Hindlimb muscle (tissue), 1 donor: ENCODE results near the gene ZC3H14. TPM values are rescaled to one million over a fixed set of nuclear protein-coding genes. Genes with fewer than 3 reads are reported as not detected.
A peak's percentile ranks its signal among the peaks of the same experiment; 100 is the strongest.

Experiments used
- DNase-seq: peaks from one replicate; pipeline ENCODE4 v3.0.0-alpha.2; 2013
- polyA plus RNA-seq: library from polyadenylated mRNA; unstranded; fragments of 120-200 nt; gene quantifications from one replicate; pipeline ENCODE4 v1.2.1, GENCODE V29; 2013; ENCODE audit not compliant: insufficient read length

ZC3H14 gene
- polyA plus RNA-seq, 1 donor, result 36.6 TPM

DNA sequence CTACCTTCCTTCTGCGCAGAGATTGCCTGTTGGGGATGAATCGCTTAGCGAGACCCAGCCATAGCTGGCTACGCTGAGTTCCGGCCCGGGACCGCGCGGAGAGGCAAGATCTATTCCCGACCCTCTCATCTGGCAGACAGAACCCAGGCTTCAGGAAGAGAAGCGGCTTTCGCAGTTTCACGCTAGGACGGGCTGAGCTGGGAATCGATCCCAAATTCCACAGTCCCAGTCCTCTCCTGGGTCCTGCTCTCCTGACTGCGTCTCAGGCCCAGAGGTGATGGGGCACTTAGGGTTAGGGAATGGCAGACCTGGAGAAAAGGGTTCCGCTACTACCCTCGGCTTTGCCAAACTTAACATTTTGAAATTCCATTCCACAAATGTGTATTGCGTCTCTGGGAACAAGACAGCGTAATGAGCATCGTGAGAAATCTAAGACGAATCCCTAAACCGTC is 10.8 kb upstream of the ZC3H14 start:
- peak; percentile 22 for DNase-seq

DNA sequence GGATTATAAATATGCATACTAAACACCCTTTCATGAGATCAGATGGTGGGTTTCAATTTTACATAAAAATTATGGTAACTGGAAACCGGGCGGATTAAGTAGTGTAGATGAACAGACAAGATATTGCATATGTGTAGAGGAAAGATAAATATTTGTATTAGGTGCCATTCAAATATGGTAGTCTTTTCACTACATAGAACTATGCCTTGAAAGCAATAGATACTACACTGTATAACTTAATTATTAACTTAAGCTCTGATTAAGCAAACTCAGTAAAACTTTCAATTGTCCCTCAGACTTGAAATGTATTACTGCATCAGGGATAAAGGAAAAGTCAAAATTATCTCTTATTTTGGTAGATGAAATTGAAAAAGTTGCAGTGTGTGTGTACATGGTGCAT is 10.0 kb upstream of the ZC3H14 start:
- no peak for DNase-seq

DNA sequence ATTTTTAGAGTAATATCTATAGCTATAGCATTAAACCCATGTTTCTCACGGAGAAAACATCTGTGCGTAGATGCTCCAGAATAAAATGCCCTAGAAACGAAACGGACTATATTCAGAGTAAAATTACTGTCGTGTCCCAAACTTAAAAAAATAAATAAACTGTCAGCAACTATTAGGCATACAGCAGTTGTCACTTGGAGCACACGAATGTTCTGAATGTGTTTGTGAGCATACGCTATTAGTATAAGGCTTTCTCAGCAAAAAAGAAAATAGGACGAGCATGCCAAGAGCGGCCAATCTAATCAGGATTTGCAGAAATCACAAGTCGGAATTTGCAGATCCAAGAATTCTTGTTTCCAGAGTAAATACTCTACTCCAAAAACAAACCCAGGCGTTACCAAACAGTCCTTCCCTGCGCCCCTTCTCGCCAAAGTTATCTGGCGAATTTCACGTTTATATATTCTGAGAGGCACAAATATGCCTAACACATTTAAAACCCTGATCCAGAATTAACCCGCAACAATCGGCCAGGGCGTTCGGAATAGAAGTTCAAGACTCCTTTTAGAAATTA is 8.9 kb upstream of the ZC3H14 start:
- DNase-seq, result peak; percentile 20

DNA sequence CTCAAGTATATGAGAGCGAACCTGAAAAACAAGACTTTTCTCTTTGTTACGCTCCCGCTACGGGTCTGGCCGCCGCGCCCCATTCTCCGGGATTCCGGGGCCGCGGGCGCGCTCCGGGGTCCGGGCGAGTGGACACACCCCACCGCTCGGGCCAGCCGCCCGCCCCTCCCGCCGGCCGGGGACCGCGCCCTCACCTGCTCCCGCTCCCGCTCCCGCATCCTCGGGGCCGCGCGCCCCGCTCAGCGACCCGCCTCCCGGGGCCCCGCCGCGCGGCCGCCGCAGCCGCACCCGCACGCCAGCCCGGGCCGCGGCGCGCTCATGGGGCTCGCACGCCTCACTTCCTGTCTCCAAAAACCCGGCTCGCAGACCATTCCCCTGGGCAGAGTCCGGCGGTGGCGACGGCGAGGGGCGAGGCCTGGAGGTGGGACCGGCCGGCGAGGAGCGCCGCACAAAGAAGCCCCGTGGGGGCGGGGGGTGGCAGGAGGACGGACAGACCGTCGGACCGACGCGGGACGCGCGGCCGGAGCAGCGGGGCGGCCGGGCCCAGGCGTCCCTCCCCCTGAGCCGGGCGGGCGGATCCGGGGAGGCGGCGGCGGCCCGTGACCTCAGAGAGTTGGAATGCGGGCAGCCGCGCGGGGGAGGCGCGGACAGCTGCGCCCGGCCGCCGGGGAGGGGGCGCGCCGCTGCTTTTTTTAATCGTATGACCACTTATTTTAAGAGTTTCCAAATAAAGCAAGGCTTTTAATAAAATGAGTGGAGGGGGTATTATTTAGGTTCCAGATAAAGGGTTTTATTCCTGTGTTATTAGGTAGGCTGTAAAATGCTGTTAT is 8.2 kb upstream of the ZC3H14 start, which contains the start of gene PTPN21:
Gene PTPN21 (minus strand): TSS at position 551 of the 830 bp plus-strand sequence. CDS start 4,590 bp downstream, outside the sequence.
- peak; percentile 78 for DNase-seq

DNA sequence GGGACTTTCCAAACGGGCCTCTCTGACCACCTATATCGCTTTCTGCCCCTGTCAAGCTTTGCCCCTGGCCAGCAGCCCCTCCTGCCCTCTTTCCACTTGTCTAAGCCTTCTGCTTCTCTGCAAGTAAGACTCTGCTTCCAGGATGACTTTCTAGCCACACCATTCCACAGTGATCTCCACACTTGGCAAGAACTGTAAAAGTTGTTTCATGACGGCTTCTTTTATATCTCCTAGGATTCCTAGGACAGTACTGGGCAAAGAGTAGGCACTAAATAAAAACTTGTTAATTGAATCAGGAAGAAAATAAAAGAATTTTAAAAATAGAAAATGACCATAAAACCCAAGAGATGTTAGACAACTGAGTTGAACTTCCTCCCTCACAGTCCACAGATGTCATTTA is 6.3 kb upstream of the ZC3H14 start:
- DNase-seq, result no peak

DNA sequence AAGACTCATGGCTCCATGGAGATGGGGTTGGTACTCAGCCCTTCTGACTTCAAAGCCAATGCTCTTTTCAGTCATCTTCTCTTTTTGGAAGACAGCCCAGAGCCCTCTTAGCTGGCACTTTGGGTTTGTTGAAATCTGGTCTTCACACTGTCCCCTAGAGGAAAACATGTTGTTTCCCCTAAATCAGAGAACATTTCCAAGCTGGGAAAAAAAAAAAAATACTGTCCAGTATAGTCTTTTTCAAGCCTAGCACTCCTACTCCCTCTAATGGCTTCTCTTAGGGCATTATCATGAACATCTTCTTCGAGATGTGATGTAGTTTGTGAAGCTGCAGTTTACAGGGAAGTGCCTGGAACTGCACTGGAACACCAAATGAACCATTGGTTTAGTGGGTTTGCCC is 3.0 kb upstream of the ZC3H14 start:
- peak; percentile 33 for DNase-seq

DNA sequence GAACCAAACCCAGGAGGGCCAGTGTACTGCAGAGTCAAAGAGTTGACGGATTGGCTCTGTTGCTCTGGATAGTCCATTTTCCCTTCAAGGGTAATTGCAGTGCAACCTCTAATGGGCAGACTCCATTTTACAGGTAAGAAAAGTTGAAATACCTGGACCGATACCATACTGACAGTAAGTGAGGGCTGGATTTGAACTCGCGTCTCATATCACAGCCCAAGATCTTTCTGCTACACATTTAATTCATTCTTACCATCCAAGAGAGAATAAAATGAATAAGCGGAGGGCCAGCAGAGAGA is 356 bp upstream of the ZC3H14 start:
- no peak for DNase-seq

DNA sequence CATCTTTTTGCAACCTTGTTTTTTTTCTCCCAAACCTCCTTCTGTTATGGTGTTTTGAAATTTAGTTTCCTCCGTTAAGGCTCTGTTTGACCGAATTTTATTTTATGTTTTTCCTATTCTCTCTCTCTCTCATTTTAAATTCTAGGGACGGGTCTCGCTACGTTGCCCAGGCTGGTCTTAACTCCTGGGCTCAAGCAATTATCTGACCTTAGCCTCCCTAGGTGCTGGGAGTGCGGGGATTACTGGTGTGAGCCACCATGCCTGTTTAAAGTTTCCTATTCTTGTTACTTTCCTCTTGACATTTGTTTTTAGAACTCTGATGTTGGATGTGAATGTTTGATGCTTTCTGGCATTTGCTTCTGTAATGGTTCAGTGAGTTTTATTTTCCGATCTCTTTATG is 1.0 kb downstream of the ZC3H14 start:
- no peak for DNase-seq

DNA sequence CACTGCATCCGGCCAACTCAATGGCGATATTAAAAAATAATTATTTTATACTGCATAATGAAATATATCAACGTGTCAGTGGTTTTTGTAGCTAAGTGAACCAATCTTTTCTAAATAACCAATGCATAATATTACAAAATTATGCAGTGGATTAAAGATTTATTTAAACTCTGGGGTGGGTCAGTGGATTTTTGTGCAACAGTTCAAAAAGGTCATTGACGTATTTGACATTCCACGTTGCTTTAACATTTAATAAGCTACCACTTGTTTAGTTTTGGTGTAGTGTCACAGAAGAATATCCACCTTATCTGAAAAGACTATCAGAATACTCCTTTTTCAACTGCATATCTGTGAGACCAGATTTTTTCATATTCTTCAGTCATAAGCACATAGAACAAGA is 2.6 kb downstream of the ZC3H14 start:
- no peak for DNase-seq

DNA sequence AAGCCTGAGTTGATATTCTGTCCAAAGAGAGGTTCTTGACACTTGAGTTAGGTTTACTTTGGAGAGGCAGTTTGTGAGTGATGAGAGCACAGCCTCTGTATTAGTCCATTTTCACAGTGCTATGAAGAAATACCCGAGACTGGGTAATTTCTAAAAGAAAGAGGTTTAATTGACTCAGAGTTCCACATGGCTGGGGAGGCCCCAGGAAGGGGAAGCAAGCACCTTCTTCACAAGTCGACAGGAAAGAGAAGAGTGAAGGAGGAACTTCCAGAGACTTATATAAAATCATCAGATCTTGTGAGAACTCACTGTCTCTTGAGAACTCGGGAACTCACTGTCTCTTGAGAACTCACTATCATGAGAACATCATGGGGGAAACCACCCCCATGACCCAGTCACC is 5.4 kb downstream of the ZC3H14 start:
- DNase-seq, result no peak

DNA sequence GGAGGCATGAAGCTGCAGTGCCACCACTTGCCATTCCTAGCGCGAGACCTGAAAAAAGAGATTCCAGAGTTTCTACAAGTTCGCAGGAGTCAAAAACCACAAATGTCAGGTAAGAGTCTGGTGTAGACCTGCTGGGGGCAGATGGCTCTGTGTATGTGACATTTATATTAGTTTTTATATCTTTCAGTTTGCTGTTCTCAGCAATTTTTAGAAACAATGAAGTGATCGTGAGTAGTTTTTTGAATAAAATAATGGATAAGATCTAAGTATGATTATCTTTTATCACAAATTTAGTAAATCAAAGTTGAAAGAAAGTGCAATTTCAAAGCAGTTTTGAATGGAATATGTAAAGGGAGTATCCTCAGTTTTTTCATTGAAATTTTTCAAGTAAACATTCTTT is 9.3 kb downstream of the ZC3H14 start:
- no peak for DNase-seq

DNA sequence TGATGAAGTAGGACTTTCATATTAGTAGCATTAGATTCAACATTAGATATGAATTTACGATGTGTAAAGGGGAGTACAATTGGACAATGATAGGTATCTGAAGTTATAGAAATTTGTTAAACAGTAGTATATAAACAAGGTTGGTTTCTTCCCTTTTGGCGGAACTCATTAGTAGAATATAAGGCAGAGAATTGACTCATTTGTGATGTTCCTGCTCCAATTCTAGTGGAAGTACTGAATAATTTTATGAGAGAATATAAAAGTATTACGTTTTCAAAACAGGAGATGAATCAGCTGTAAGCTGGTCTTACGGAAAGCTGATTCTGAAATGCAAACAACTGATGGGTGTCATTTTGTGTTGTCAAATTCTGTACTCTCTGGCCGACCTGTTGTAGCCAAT is 13.4 kb downstream of the ZC3H14 start:
- DNase-seq, result no peak

DNA sequence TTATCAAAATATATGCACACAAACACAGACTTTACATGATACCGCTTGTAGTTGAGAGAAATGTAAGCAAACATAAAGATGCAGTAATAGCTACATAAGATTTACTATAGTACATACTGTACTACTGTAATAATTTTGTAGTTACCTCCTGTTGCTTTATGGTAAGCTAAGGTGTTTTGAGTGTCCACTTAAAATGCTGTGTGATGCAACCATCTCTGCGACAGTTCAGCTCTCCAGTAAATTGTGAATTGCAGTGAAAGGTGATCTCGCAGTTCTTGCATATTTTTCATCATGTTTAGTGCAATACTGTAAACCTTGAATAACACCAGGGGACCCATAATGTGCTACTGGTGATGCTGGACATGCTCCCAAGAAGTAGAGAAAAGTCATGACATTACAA is 21.6 kb downstream of the ZC3H14 start:
- no peak for DNase-seq

DNA sequence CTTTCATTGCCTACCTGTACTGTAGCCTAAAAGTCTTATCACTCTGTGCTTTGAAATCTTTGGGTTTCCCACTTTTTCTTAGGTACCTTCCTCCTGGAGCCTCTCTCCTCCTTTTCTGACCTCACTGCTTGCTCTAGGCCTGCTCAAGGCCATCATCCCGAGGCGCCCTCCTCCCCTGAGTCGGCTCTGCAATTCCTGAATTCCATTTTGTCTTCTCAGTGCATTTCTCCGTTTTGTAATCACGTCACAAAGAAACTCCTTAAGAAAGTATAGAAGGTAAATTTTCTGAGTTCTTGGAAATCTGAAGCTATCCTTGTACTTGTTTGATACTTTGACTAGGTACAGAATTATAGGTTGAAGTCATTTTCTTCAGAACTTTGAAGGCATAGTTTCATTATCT is 25.2 kb downstream of the ZC3H14 start:
- DNase-seq, result no peak

DNA sequence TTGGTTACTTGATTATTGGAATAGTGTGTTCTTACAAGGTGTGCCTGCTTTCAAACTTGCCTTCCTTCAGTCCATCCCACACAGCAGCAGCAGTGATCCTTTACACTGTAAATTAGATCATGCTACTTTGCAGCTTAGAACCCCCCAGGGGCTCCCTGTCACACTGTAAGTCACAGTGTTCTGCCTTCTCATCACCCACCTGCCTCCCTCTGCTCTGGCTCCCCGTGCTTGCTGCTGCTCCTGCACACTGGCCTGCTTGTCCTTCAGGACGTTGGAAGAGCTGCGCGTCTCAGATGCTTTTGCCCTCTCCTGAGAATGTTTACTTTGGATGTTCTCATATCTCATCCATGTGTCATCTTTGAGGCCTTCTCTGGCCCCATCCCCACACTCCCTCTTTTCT is 27.3 kb downstream of the ZC3H14 start:
- DNase-seq, result no peak

DNA sequence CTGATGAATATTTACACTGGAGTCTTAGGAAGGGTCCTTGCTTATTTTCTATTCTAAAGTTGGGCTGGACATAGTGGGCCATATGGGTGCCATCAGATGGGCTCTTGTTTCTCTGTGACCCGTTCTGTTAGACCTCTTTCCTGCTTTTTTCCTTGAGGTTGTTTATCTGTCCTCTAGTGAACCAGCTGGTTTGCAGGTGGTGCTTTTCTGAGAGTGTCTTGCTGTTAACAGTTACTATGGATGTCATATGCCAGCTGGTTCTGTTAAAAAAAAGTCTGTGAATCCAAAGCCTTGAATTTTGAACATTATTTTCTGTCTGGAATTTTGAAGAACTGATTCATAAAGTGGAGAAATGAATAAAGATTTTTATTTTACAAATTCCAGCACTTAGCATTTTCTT is 29.2 kb downstream of the ZC3H14 start:
- DNase-seq, result no peak

DNA sequence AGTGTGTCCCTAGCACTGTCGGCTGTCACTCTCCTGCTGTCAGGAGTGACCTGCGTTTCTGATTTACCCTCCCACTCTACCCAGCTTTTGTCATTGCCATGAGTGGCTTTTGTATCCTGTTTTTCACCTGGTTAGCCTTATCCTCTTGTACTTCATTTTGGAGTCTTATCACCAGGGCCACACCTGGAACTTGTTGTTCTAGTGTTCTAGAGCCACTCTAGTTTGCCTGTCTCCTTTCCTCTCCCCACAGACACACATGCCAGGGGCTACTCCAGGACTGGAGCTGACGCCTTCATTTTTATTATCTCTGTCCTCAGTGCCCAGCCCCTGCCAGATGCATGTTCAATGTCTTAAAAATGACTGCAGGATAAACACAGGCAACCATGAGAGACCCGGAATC is 34.2 kb downstream of the ZC3H14 start:
- no peak for DNase-seq

DNA sequence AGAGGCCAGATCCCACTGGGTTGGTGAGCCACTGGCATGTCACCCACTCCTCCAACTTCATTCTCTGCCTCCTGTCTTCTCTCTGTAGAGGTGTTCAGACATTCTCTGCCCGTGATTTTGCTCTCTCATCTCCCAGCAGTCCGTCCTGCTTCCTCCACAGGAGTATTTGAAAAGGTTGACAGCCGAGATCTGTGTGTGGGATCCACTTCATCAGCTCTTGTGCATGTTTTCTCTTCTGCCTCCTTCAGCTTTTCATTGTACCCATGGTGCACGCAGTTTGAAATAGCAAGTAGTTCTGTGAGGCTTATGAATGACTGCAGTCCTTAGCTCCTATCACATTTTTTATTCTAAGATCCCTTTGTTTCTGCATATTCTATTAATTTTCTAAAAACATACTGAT is 34.8 kb downstream of the ZC3H14 start:
- no peak for DNase-seq

DNA sequence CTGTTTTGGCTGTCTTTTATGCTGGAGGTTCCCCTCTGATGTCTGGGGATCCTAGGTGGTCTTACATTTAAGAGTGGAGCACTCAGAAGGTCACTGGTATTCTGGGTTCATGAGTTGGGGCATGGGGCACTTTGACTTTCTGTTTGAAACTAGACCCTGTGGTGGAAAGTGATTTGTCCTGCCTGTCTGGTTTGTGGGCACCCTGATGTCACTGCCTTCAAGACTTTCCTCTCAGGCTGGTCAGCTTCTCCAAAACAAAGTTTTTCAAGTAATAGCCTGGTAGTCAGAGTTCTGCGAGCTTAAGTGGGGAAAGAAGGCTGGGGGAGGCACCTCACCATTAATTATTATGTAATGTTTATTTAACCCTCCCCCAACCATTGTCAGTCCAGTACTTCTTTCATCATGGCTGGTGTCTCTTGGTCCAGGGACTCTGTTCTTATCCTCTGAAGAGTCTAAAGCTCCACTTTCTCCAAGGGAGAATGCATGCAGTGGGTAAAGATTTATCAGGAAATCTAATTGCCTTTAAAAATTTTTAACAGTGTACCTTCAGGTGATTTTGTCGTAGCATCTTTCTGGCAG is 35.3 kb downstream of the ZC3H14 start:
- no peak for DNase-seq

DNA sequence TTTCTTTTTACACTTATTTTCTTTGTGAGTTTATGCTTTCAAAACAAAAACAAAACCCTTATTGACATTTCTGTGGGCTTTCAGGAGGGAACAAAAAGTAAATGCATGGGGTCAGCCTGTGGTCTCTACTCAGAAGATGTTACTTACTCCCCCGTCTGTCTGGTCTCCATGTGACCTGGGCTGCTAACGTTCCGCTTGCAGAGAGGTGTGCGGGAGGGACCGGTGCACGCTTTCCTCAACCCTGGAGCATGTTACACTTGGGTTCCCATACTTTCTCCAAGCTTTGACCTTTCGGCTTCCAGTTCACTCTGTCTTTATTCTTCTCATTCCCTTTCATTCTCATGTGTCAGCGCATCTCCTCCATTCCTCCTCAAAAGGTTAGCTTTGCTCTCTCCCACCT is 36.5 kb downstream of the ZC3H14 start:
- no peak for DNase-seq

DNA sequence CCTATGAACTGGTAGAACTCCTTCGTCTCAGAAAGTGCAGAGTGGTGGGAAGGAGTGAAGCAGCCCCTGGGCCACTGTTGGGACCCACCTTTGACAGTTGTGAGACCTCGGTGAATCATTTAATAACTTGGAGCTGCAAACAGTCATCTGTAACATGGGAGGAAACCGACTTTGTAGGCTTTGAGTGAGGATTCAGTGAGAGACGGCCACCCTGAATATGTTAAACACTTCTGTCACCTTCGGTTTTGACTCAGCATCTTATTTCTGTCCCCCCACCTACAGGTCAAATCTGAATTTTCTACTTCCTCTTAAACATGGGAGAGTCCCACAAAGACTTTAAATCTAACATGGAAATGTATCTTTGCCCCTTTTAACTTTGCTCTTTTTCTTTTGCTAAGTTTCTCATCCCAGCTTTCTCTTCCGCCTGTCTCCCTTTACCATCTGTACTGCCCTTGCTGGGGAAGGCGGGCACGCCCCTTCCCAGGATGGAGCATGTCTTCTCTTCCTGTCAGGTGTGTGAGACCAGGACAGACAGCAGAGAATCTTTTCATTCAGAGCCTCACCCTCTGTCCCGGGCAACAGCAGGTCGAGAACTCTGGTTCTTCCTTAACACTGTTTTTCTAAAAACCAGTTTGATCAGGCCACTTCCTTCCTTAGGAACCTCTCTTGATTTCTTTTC is 37.1 kb downstream of the ZC3H14 start:
- no peak for DNase-seq

DNA sequence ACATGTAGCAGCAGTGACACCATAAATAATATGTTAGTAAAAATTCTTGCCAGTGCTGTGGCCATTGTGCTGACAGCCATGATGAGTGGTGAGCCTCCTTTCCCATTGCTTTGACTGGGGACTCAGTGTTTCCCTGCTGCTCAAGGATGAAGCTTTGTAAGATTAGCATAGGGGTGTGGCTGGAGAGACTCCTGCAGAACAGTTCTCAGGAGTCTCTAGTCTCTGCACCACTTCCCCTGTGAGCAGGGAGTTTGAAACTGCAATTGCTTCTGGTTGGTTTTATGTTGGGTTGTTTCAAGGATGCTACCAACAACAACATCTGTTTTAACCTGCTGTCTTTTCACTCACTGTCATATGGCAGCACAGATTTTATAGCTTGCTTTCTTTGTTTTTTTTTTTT is 41.4 kb downstream of the ZC3H14 start:
- DNase-seq, result no peak

DNA sequence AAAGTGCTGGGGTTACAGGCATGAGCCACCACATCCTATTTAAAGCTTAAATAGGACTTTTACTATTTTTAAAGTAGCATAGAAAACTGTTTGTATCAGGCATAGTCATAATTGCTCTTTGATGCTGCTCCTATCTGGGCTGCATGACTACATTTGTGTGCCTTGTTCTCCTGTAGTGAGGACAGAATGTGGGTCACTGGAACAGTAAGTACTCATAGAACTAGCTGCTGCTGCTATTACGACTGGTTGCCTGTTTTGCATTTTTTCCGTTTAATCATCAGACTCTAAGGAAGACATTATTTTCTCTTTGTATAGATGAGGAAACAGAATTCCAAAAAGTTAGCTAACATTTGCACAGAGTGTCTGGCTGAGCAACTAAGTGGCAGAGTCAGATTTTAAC is 42.8 kb downstream of the ZC3H14 start:
- no peak for DNase-seq

DNA sequence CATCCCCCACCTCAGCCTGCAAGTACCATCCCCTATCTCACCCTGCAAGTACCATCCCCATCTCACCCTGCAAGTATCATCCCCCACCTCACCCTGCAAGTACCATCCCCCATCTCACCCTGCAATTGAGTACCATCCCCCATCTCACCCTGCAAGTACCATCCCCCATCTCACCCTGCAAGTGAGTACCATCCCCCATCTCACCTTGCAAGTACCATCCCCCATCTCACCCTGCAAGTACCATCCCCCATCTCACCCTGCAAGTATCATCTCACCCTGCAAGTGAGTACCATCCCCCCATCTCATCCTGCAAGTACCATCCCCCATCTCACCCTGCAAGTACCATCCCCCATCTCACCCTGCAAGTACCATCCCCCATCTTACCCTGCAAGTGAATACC is 45.0 kb downstream of the ZC3H14 start:
- DNase-seq, result no peak
